Activated gamma-delta T cell treated with Interleukin-2 at 50 U/mL for 16 hours (primary cell): ENCODE measurements around the gene GRIP1.

ENCODE experiments used
- DNase-seq: peaks from one replicate; pipeline ENCODE4 v3.0.0-alpha.2; 2020

GRIP1 gene

GRCh38 chr12:66367015-66367667 lies 311.7 kb downstream of the GRIP1 start:
- no peak for DNase-seq

- no peak for DNase-seq
These were observed 313.0 kb downstream of the GRIP1 start for GRCh38 chr12:66365718-66366490.

- no peak for DNase-seq
These were observed 317.2 kb downstream of the GRIP1 start for GRCh38 chr12:66361703-66362102.

GRCh38 chr12:66359300-66359699 lies 319.6 kb downstream of the GRIP1 start:
- no peak for DNase-seq

GRCh38 chr12:66354291-66354690 lies 324.6 kb downstream of the GRIP1 start:
- no peak for DNase-seq

- DNase-seq = no peak
These were observed 326.0 kb downstream of the GRIP1 start for GRCh38 chr12:66352899-66353298.

GRCh38 chr12:66352197-66352596 lies 326.7 kb downstream of the GRIP1 start:
- no peak for DNase-seq

GRCh38 chr12:66351301-66351700 lies 327.6 kb downstream of the GRIP1 start:
- no peak for DNase-seq

- DNase-seq = no peak
These were observed 332.9 kb downstream of the GRIP1 start for GRCh38 chr12:66345956-66346355.

GRCh38 chr12:66345212-66345611 lies 333.7 kb downstream of the GRIP1 start:
- DNase-seq = no peak

- DNase-seq = no peak
These were observed 337.8 kb downstream of the GRIP1 start for GRCh38 chr12:66341126-66341525.

- DNase-seq = no peak
These were observed 338.7 kb downstream of the GRIP1 start for GRCh38 chr12:66340131-66340530.

- no peak for DNase-seq
These were observed 341.4 kb downstream of the GRIP1 start for GRCh38 chr12:66337381-66338010.

- DNase-seq = no peak
These were observed 343.1 kb downstream of the GRIP1 start for GRCh38 chr12:66335746-66336145.

GRCh38 chr12:66331814-66332213 lies 347.1 kb downstream of the GRIP1 start:
- DNase-seq = no peak

- no peak for DNase-seq
These were observed 347.9 kb downstream of the GRIP1 start for GRCh38 chr12:66331016-66331415.

- no peak for DNase-seq
These were observed 348.9 kb downstream of the GRIP1 start for GRCh38 chr12:66329941-66330340.

GRCh38 chr12:66323017-66323416 lies 355.9 kb downstream of the GRIP1 start:
- no peak for DNase-seq

- DNase-seq = no peak
These were observed 357.4 kb downstream of the GRIP1 start for GRCh38 chr12:66321435-66321834.

- DNase-seq = no peak
These were observed 357.9 kb downstream of the GRIP1 start for GRCh38 chr12:66320996-66321395.

- DNase-seq = no peak
These were observed 359.5 kb downstream of the GRIP1 start for GRCh38 chr12:66319266-66319954.

GRCh38 chr12:66314278-66314677 lies 364.6 kb downstream of the GRIP1 start:
- no peak for DNase-seq

- DNase-seq = no peak
These were observed 366.7 kb downstream of the GRIP1 start for GRCh38 chr12:66312189-66312588.

- DNase-seq = no peak
These were observed 369.3 kb downstream of the GRIP1 start for GRCh38 chr12:66309606-66310005.
